Endothelial cell (in vitro differentiated cells): ENCODE results near the gene ZNF787. TPM values are rescaled to one million over a fixed set of nuclear protein-coding genes. Genes with fewer than 3 reads are reported as not detected.

Experiments
- DNase-seq: peaks from one replicate; pipeline ENCODE4 v3.0.0; 2021; ENCODE audit warnings: low spot score
- H3K27ac Mint-ChIP-seq: one replicate; pipeline ENCODE4 v1.8.0; 2021; ENCODE audit warnings: mixed read lengths, inconsistent platforms; ENCODE audit not compliant: unreplicated experiment
- H3K27me3 Mint-ChIP-seq: one replicate; pipeline ENCODE4 v1.8.0; 2021; ENCODE audit warnings: mild to moderate bottlenecking, moderate library complexity, mixed read lengths, inconsistent platforms; ENCODE audit not compliant: unreplicated experiment
- H3K36me3 Mint-ChIP-seq: one replicate; pipeline ENCODE4 v1.8.0; 2021; ENCODE audit warnings: mild to moderate bottlenecking, low read depth, mixed read lengths, inconsistent platforms; ENCODE audit not compliant: unreplicated experiment
- H3K4me1 Mint-ChIP-seq: one replicate; pipeline ENCODE4 v1.8.0; 2021; ENCODE audit warnings: mild to moderate bottlenecking, mixed read lengths, inconsistent platforms; ENCODE audit not compliant: unreplicated experiment
- H3K4me3 Mint-ChIP-seq: one replicate; pipeline ENCODE4 v1.8.0; 2021; ENCODE audit warnings: mild to moderate bottlenecking, mixed read lengths, inconsistent platforms; ENCODE audit not compliant: unreplicated experiment
- H3K9me3 Mint-ChIP-seq: one replicate; pipeline ENCODE4 v1.8.0; 2021; ENCODE audit warnings: mixed read lengths, inconsistent platforms; ENCODE audit not compliant: unreplicated experiment
- CTCF ChIP-seq: fragments of 200-600 bp; sonication (generic); IDR thresholded peaks from one replicate; pipeline ENCODE4 v1.5.0; 2021; ENCODE audit warnings: antibody characterized with exemption; ENCODE audit not compliant: unreplicated experiment
- total RNA-seq: library from RNA; stranded (reverse); fragmentation: NEBNext Ultra II Directional; extraction: Animal tissue kit (Norgen Biotek cat#: 25700); gene quantifications from one replicate; pipeline ENCODE4 v1.2.1, GENCODE V29; 2021; ENCODE audit not compliant: unreplicated experiment

ZNF787 gene
- total RNA-seq, 1 donor from 2014 or later = 31.2 TPM

GRCh38 chr19:56089344-56089743, 31.8 kb downstream of the ZNF787 start:
- H3K27me3 Mint-ChIP-seq = peaks cover 13% of the 10 kb centered on the region
- H3K4me3 Mint-ChIP-seq = peak overlapping the region; percentile 53
- no peak for DNase-seq
- TF ChIP-seq CTCF = no peak
- no peaks in the 10 kb centered on the region for H3K4me1 Mint-ChIP-seq
- H3K27ac Mint-ChIP-seq = no peak overlapping the region
- H3K36me3 Mint-ChIP-seq = peaks cover 30% of the 10 kb centered on the region
- H3K9me3 Mint-ChIP-seq = no peaks in the 10 kb centered on the region

- H3K9me3 Mint-ChIP-seq = no peaks in the 10 kb centered on the region
- H3K36me3 Mint-ChIP-seq = peaks cover 25% of the 10 kb centered on the region
- TF ChIP-seq CTCF = no peak
- H3K4me3 Mint-ChIP-seq = no peak overlapping the region
- DNase-seq = no peak
- no peaks in the 10 kb centered on the region for H3K4me1 Mint-ChIP-seq
- peaks cover 10% of the 10 kb centered on the region for H3K27me3 Mint-ChIP-seq
- no peak overlapping the region for H3K27ac Mint-ChIP-seq
Measured at GRCh38 chr19:56088497-56089215, 32.4 kb downstream of the ZNF787 start.

- H3K4me1 Mint-ChIP-seq = no peaks in the 10 kb centered on the region
- H3K27ac Mint-ChIP-seq = no peak overlapping the region
- DNase-seq = no peak
- no peak overlapping the region for H3K4me3 Mint-ChIP-seq
- peaks cover 18% of the 10 kb centered on the region for H3K36me3 Mint-ChIP-seq
- H3K27me3 Mint-ChIP-seq = peaks cover 9% of the 10 kb centered on the region
- no peak for TF ChIP-seq CTCF
- no peaks in the 10 kb centered on the region for H3K9me3 Mint-ChIP-seq
Measured at GRCh38 chr19:56087647-56088496, 33.2 kb downstream of the ZNF787 start.

- Mint-ChIP-seq H3K27me3 (peaks cover 13% of the 10 kb centered on the region), H3K36me3 (peaks cover 10% of the 10 kb centered on the region), H3K9me3 (no peaks in the 10 kb centered on the region), H3K4me3 (no peak overlapping the region), H3K4me1 (no peaks in the 10 kb centered on the region), H3K27ac (no peak overlapping the region)
- no peak for DNase-seq
- no peak for TF ChIP-seq CTCF
Measured at GRCh38 chr19:56086671-56087430, 34.2 kb downstream of the ZNF787 start.
